Measurements from ENCODE around the gene INSM2. TPM values are rescaled to one million over a fixed set of nuclear protein-coding genes. Genes with fewer than 3 reads are reported as not detected.
A peak's percentile ranks its signal among the peaks of the same experiment; 100 is the strongest.

Gene INSM2, protein sequence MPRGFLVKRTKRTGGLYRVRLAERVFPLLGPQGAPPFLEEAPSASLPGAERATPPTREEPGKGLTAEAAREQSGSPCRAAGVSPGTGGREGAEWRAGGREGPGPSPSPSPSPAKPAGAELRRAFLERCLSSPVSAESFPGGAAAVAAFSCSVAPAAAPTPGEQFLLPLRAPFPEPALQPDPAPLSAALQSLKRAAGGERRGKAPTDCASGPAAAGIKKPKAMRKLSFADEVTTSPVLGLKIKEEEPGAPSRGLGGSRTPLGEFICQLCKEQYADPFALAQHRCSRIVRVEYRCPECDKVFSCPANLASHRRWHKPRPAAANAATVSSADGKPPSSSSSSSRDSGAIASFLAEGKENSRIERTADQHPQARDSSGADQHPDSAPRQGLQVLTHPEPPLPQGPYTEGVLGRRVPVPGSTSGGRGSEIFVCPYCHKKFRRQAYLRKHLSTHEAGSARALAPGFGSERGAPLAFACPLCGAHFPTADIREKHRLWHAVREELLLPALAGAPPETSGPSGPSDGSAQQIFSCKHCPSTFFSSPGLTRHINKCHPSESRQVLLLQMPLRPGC
- total RNA-seq: not detected
- long read RNA-seq, partial matches to known transcripts: 0 of 1 reads
- long read RNA-seq, other reads (novel, unspliced or antisense): 0 of 1 reads

DNA sequence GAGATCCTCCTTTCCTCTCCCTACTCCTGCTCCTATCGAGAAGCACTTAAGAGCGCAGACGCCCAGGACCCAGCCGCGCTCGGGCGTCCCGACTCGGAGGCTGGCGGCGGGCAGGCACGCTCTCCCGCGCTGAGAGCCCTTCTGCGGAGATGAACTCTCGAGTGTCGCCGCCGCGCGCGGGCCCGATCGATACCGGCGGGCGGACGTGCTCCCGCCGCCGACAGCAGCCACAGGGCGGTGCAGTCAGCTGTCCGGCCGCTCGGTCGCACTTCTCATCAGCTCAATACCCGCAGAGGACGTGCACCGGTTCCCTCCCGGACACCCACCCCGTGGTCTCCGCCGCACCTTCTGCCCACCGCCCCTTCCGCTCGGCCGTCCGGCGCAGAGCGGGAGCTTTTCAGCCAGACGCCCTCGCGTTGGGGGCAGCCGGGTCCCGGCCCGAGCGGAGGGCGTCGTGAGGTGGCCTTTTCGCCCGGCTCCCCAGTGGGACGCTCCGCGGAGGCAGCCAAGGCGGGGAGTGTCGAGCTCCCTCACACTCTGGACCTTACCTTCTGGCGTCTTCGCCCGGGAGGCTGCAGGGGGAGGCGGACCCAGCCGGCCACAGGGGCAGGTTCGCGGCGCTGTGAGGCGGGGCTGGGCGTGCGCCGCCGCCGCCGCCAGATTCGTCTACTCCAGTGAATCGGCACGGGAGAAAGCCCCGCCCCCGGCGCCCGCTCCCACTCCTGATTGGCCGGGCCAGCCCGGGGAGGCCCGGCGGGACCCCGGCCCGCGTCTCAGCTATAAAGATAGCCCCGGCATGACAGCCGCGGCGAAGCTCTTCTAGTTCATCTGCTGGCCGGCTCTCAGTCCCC, at the start of gene INSM2:
Gene INSM2 (plus strand): TSS at position 808 of the 851 bp plus-strand sequence. CDS start 89 bp downstream, outside the sequence.
- intact Hi-C loops (cut with DNase I): no loop called here
- Histone ChIP-seq H3K27ac (no peak within 1 kb of the TSS), H3K4me3 (peak within 1 kb of the TSS; percentile 59), H3K9me3 (no peaks in the 10 kb centered on the region), H3K4me1 (peaks cover 27% of the 10 kb centered on the region), H3K27me3 (ENCODE audit: low read depth) (peaks cover 69% of the 10 kb centered on the region), H3K36me3 (peaks cover 4% of the 10 kb centered on the region)
- ATAC-seq (peak; percentile 71 to 79), DNase-seq (peak; percentile 62)
- TF ChIP-seq, protein P1, sequence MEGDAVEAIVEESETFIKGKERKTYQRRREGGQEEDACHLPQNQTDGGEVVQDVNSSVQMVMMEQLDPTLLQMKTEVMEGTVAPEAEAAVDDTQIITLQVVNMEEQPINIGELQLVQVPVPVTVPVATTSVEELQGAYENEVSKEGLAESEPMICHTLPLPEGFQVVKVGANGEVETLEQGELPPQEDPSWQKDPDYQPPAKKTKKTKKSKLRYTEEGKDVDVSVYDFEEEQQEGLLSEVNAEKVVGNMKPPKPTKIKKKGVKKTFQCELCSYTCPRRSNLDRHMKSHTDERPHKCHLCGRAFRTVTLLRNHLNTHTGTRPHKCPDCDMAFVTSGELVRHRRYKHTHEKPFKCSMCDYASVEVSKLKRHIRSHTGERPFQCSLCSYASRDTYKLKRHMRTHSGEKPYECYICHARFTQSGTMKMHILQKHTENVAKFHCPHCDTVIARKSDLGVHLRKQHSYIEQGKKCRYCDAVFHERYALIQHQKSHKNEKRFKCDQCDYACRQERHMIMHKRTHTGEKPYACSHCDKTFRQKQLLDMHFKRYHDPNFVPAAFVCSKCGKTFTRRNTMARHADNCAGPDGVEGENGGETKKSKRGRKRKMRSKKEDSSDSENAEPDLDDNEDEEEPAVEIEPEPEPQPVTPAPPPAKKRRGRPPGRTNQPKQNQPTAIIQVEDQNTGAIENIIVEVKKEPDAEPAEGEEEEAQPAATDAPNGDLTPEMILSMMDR (IDR thresholded peaks at IDR 0.05): no peak

DNA sequence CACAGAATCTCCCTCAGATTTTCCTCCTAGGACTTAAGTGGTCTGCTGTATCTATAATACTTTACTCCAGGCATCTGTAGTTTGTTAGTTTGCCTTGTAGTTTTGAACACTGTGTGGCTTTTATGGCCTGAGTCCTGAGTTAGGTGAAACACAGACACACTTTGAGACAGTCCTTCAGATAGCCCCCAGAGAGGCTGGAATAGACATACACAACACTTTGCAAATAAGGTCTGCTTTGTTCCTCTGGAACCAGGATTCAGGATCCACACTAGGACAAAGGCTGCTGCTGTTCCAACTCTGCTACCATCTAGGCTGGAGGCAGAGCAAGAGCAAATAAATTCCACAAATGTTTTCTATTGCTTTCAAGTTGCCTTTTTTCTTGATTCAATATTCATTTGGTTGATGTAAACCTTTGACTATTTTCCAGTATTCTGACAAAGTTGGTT, 41.4 kb upstream of the INSM2 start:
- H3K4me3 ChIP-seq: no peak overlapping the region
- no peak overlapping the region for H3K27ac ChIP-seq
- H3K27me3 ChIP-seq (ENCODE audit: low read depth): no peaks in the 10 kb centered on the region
- peaks cover 6% of the 10 kb centered on the region for H3K9me3 ChIP-seq
- intact Hi-C loops (cut with DNase I): no loop called here
- H3K36me3 ChIP-seq: no peaks in the 10 kb centered on the region
- H3K4me1 ChIP-seq: no peaks in the 10 kb centered on the region
- TF ChIP-seq, protein P1 (IDR thresholded peaks at IDR 0.05): no peak
- DNase-seq: no peak
- no peak for ATAC-seq

DNA sequence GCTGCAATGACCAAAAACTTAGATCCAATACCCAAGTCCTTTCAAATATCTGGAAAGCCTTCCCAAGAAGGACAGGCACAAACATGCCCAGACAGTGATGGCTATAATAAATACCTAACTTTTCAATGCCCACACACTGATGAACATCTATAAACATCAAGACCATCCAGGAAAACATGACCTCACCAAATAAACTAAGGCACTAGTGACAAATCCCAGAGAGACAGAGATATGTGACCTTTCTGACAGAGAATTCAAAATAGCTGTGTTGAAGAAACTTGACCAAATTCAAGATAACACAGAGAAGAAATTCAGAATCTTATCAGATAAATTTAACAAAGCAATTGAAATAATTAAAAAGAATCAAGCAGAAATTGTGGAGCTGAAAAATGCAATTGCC, 38.7 kb upstream of the INSM2 start:
- H3K9me3 ChIP-seq: peaks cover 6% of the 10 kb centered on the region
- TF ChIP-seq, protein P1 (IDR thresholded peaks at IDR 0.05): no peak
- DNase-seq (no peak), ATAC-seq (no peak)
- no peaks in the 10 kb centered on the region for H3K27me3 ChIP-seq (ENCODE audit: low read depth)
- intact Hi-C loops (cut with DNase I): no loop called here
- no peaks in the 10 kb centered on the region for H3K4me1 ChIP-seq
- no peak overlapping the region for H3K4me3 ChIP-seq
- H3K27ac ChIP-seq: no peak overlapping the region
- H3K36me3 ChIP-seq: no peaks in the 10 kb centered on the region

- ATAC-seq: no peak
- intact Hi-C loops (cut with DNase I): no loop called here
- no peak overlapping the region for H3K27ac ChIP-seq
- H3K4me3 ChIP-seq: no peak overlapping the region
- no peaks in the 10 kb centered on the region for H3K9me3 ChIP-seq
- no peaks in the 10 kb centered on the region for H3K36me3 ChIP-seq
- H3K4me1 ChIP-seq: no peaks in the 10 kb centered on the region
- DNase-seq: no peak
- TF ChIP-seq, protein P1 (IDR thresholded peaks at IDR 0.05): no peak
- no peaks in the 10 kb centered on the region for H3K27me3 ChIP-seq (ENCODE audit: low read depth)
These were observed 34.8 kb upstream of the INSM2 start for GRCh38 chr14:35499180-35499579.

DNA sequence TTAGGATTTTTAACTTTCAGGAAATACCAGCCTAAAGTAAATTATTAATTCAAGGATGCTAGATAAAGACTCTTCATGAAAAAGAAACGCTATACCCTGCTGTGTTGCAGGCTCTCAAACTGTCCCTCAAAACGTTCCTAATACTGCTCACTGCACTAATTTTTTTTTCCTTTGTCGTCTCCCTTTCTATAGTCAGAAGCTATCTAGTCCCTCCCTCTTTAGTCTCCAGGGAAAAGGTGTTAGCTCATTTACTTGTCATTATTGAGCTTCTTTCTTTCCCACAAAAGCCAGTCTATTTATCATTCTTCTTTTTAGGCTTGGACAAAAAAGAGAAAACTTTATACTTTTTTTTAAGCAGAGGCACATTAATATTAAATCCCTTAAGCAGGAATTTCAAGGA, 30.3 kb upstream of the INSM2 start:
- Histone ChIP-seq H3K27ac (no peak overlapping the region), H3K9me3 (no peaks in the 10 kb centered on the region), H3K4me3 (no peak overlapping the region), H3K4me1 (no peaks in the 10 kb centered on the region), H3K36me3 (no peaks in the 10 kb centered on the region), H3K27me3 (ENCODE audit: low read depth) (no peaks in the 10 kb centered on the region)
- DNase-seq: no peak
- intact Hi-C loops (cut with DNase I): no loop called here
- ATAC-seq: no peak
- TF ChIP-seq, protein P1 (IDR thresholded peaks at IDR 0.05): no peak

Measured in lower lobe of right lung (tissue), 2 donors.